ENCODE measurements around the gene DENND1A. TPM values are rescaled to one million over a fixed set of nuclear protein-coding genes. Genes with fewer than 3 reads are reported as not detected.

Gene DENND1A
- total and polyA plus RNA-seq, 2 experiments from 2014 or later: 13.1 to 28.7 TPM

GRCh38 chr9:123597876-123598556 is 331.9 kb downstream of the DENND1A start (continued):
- no peak for TF ChIP-seq REST (IDR thresholded peaks at IDR 0.05; ENCODE audit: unreplicated experiment)
- TF ChIP-seq ZNF331 (CRISPR knock-in tag; IDR thresholded peaks at IDR 0.05; ENCODE audit: low read depth): no peak
- no peak for TF ChIP-seq JUNB (IDR thresholded peaks at IDR 0.05; ENCODE audit: unreplicated experiment)
- TF ChIP-seq ZNF114 (CRISPR knock-in tag; IDR thresholded peaks at IDR 0.05): no peak
- no peak for TF ChIP-seq STAT1 (IDR thresholded peaks at IDR 0.05; ENCODE audit: unreplicated experiment)
- no peak for TF ChIP-seq CTCF (conservative IDR thresholded peaks at IDR 0.05; ENCODE audit: low read depth in 2 of 2)
- no peak for TF ChIP-seq CREB1 (CRISPR knock-in tag; IDR thresholded peaks at IDR 0.05; ENCODE audit: low read depth)
- no peak for TF ChIP-seq EZH2 (IDR thresholded peaks at IDR 0.05; ENCODE audit: low read depth, unreplicated experiment)
- no peak for TF ChIP-seq NANOG (IDR thresholded peaks at IDR 0.05; ENCODE audit: borderline replicate concordance)

GRCh38 chr9:123597048-123597447 is 332.9 kb downstream of the DENND1A start:
- Histone ChIP-seq H3K9me2 (ENCODE audit: insufficient read depth) (no peaks in the 10 kb centered on the region), H3K4me2 (no peak overlapping the region), H4K20me1 (replicated peaks; ENCODE audit: insufficient read depth) (no peaks in the 10 kb centered on the region), H3K79me2 (replicated peaks; ENCODE audit: insufficient read depth) (no peaks in the 10 kb centered on the region), H3K36me3 (ENCODE audit: insufficient read depth) (no peaks in the 10 kb centered on the region), H2AFZ (no peak overlapping the region), H3F3A (replicated peaks; ENCODE audit: low read depth) (no peaks in the 10 kb centered on the region), H3K4me1 (ENCODE audit: insufficient read depth) (peaks cover 5% of the 10 kb centered on the region), H3K4me3 (no peak overlapping the region), H3K27ac (ENCODE audit: low read depth) (no peak overlapping the region), H3K27me3 (ENCODE audit: insufficient read depth) (no peaks in the 10 kb centered on the region)
- DNase-seq (ENCODE audit: low spot score) (no peak), ATAC-seq (no peak)
- peaks cover 5% of the 10 kb centered on the region for H3K27me3 Mint-ChIP-seq (ENCODE audit: insufficient read depth, low read depth, poor library complexity)
- H3K4me3 Mint-ChIP-seq: no peak overlapping the region
- H3K27ac Mint-ChIP-seq: no peak overlapping the region
- peaks cover 24% of the 10 kb centered on the region for H3K4me1 Mint-ChIP-seq
- H3K36me3 Mint-ChIP-seq (ENCODE audit: low read depth): no peaks in the 10 kb centered on the region
- no peaks in the 10 kb centered on the region for H3K9me3 Mint-ChIP-seq
- TF ChIP-seq POLR2AphosphoS5 (IDR thresholded peaks at IDR 0.05; ENCODE audit: low read depth): no peak
- TF ChIP-seq ZNF114 (CRISPR knock-in tag; IDR thresholded peaks at IDR 0.05): no peak
- no peak for TF ChIP-seq EZH2 (IDR thresholded peaks at IDR 0.05; ENCODE audit: low read depth, unreplicated experiment)
- TF ChIP-seq CREB1 (CRISPR knock-in tag; IDR thresholded peaks at IDR 0.05; ENCODE audit: low read depth): no peak
- TF ChIP-seq ETS1 (IDR thresholded peaks at IDR 0.05): no peak
- no peak for TF ChIP-seq NANOG (IDR thresholded peaks at IDR 0.05; ENCODE audit: borderline replicate concordance)
- TF ChIP-seq CTCF (conservative IDR thresholded peaks at IDR 0.05; ENCODE audit: low read depth in 2 of 2): no peak
